ENCODE data around the gene MAL.

MAL gene

DNA sequence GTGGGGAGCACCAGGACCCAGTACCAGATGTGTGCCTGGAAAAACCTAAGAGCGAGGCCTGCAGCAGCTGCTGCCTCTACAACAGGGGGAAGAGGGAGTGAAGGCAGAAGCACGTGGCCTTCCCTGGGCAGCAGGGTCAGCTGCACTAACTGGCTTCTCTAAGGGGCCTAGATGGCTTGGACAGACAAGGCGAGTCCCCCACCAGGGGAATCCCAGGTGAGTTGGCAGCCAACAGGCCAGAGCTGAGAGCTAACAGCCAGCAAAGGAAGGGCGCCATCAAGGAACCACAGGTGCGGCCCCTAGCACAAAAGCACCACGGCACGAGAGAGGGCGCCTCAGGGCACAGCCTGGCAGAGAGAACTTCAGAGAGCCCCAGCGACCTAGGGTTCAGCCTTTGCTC is 19.8 kb upstream of the MAL start:
- H3K27me3 Mint-ChIP-seq (ENCODE audit: low read depth), result peaks cover 6% of the 10 kb centered on the region
- H3K36me3 Mint-ChIP-seq (ENCODE audit: low read depth), result no peaks in the 10 kb centered on the region
- no peak overlapping the region for H3K4me3 Mint-ChIP-seq
- H3K27ac Mint-ChIP-seq, result no peak overlapping the region
- peaks cover 2% of the 10 kb centered on the region for H3K4me1 Mint-ChIP-seq (ENCODE audit: low read depth)
- DNase-seq (ENCODE audit: low spot score), result no peak
- no peaks in the 10 kb centered on the region for H3K9me3 Mint-ChIP-seq

DNA sequence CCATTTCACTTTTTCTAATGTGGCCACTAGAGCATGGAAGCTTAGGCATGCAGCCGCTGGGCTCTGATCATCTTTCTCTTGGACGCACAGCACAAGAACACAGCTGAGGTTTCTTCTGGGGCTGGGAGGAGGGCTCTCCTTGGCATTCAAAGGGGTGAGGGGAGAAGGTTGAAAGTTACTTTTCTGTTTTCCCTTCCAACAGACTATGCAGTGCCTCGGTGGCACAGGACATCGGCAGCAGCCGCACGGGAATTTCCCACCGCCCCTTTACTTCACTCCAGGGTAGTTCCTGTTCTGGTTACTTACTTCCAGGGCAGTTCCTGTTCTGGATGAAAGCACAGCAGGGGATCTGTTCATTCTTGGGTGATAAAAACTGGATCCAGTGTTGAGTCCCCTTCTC is 18.9 kb upstream of the MAL start:
- H3K27ac Mint-ChIP-seq, result no peak overlapping the region
- peaks cover 2% of the 10 kb centered on the region for H3K4me1 Mint-ChIP-seq (ENCODE audit: low read depth)
- H3K27me3 Mint-ChIP-seq (ENCODE audit: low read depth), result peaks cover 6% of the 10 kb centered on the region
- H3K36me3 Mint-ChIP-seq (ENCODE audit: low read depth), result no peaks in the 10 kb centered on the region
- H3K4me3 Mint-ChIP-seq, result no peak overlapping the region
- no peaks in the 10 kb centered on the region for H3K9me3 Mint-ChIP-seq
- no peak for DNase-seq (ENCODE audit: low spot score)

DNA sequence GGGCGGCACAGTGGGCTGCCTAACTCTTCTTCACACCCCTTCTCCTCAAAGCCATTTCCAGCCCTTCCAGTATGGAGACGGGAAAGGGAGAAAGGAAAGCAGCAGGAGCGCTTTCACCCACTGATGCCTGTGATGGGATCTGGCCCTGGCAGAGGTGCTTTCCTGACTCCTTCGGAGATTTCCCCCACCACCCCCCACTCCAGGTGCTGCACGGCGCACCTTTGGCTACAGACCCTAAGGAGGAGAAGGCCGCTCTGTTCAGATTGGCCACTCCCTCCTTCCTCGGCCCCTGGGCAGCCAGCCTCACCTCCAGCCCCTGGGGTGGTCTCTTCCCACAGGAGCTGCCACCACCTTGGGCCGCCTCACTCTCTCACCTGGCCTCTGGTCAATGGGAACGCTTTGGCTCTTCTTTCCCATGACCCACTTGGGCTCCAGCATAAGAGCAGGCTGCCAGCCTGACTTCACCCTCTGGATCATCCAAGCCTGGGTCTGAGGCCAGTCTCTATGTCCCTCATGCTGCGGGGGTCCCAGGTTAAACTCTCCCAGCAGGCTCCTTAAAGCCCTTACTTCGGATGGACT is 18.4 kb upstream of the MAL start:
- H3K27ac Mint-ChIP-seq, result no peak overlapping the region
- H3K36me3 Mint-ChIP-seq (ENCODE audit: low read depth), result no peaks in the 10 kb centered on the region
- H3K4me1 Mint-ChIP-seq (ENCODE audit: low read depth), result peaks cover 2% of the 10 kb centered on the region
- no peak overlapping the region for H3K4me3 Mint-ChIP-seq
- peaks cover 6% of the 10 kb centered on the region for H3K27me3 Mint-ChIP-seq (ENCODE audit: low read depth)
- no peak for DNase-seq (ENCODE audit: low spot score)
- H3K9me3 Mint-ChIP-seq, result no peaks in the 10 kb centered on the region

GRCh38 chr2:95007822-95008221 is 17.7 kb upstream of the MAL start:
- Mint-ChIP-seq H3K4me3 (no peak overlapping the region), H3K36me3 (ENCODE audit: low read depth) (no peaks in the 10 kb centered on the region), H3K4me1 (ENCODE audit: low read depth) (peaks cover 2% of the 10 kb centered on the region), H3K9me3 (no peaks in the 10 kb centered on the region), H3K27me3 (ENCODE audit: low read depth) (peaks cover 3% of the 10 kb centered on the region), H3K27ac (no peak overlapping the region)
- no peak for DNase-seq (ENCODE audit: low spot score)

- Mint-ChIP-seq H3K36me3 (ENCODE audit: low read depth) (no peaks in the 10 kb centered on the region), H3K27ac (no peak overlapping the region), H3K27me3 (ENCODE audit: low read depth) (peaks cover 3% of the 10 kb centered on the region), H3K9me3 (no peaks in the 10 kb centered on the region), H3K4me1 (ENCODE audit: low read depth) (peaks cover 4% of the 10 kb centered on the region), H3K4me3 (no peak overlapping the region)
- no peak for DNase-seq (ENCODE audit: low spot score)
Observed at GRCh38 chr2:95008306-95008705, 17.2 kb upstream of the MAL start.

- Mint-ChIP-seq H3K4me3 (no peak overlapping the region), H3K27ac (no peak overlapping the region), H3K27me3 (ENCODE audit: low read depth) (peaks cover 3% of the 10 kb centered on the region), H3K9me3 (no peaks in the 10 kb centered on the region), H3K4me1 (ENCODE audit: low read depth) (peaks cover 4% of the 10 kb centered on the region), H3K36me3 (ENCODE audit: low read depth) (no peaks in the 10 kb centered on the region)
- DNase-seq (ENCODE audit: low spot score), result no peak
Observed at GRCh38 chr2:95008996-95009395, 16.5 kb upstream of the MAL start.

DNA sequence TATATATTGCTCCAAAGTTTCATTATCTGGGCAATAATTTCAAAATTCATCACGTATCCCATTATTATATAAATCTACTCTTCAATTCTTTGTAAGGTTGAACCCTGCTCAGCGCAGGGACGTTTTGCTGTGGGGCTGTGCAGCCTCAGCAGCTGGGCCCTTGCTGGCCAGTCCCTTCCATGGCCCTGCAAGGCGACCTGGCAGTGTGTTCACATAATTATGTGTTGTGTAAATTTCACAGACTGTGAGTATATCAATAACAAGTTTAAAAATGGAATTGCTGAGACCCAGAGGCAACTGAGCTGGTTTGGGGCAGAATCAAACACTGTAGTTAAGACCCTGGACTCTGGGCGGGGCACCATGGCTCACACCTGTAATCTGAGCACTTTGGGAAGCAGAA is 16.1 kb upstream of the MAL start:
- Mint-ChIP-seq H3K9me3 (no peaks in the 10 kb centered on the region), H3K27me3 (ENCODE audit: low read depth) (peaks cover 3% of the 10 kb centered on the region), H3K4me1 (ENCODE audit: low read depth) (peaks cover 4% of the 10 kb centered on the region), H3K27ac (no peak overlapping the region), H3K4me3 (no peak overlapping the region), H3K36me3 (ENCODE audit: low read depth) (no peaks in the 10 kb centered on the region)
- DNase-seq (ENCODE audit: low spot score), result no peak

- H3K27me3 Mint-ChIP-seq (ENCODE audit: low read depth), result peaks cover 3% of the 10 kb centered on the region
- H3K4me1 Mint-ChIP-seq (ENCODE audit: low read depth), result peaks cover 2% of the 10 kb centered on the region
- no peak for DNase-seq (ENCODE audit: low spot score)
- H3K9me3 Mint-ChIP-seq, result no peaks in the 10 kb centered on the region
- no peaks in the 10 kb centered on the region for H3K36me3 Mint-ChIP-seq (ENCODE audit: low read depth)
- no peak overlapping the region for H3K4me3 Mint-ChIP-seq
- no peak overlapping the region for H3K27ac Mint-ChIP-seq
Observed at GRCh38 chr2:95010126-95010525, 15.4 kb upstream of the MAL start.

DNA sequence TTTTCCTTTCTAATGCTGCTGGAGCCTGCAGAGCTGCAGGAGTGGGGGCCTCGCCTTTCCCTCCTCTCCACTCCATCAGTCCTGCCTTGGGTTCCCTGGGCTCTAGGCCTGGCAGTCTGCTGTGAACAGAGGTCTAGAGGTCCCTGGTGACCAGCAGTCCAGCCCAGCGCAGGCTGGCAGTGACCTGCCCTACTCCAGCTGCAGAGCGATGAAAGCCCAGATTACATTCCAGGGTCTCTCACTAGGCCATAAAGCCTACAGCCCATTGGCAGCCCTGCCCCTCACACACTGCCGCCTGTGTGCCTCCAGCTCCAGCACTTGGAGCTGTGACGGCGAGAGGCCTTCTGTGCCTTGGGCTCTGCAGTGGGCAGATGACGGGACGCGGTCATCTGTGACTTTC is 14.8 kb upstream of the MAL start:
- no peak overlapping the region for H3K4me3 Mint-ChIP-seq
- peaks cover 2% of the 10 kb centered on the region for H3K4me1 Mint-ChIP-seq (ENCODE audit: low read depth)
- no peak overlapping the region for H3K27ac Mint-ChIP-seq
- H3K36me3 Mint-ChIP-seq (ENCODE audit: low read depth), result no peaks in the 10 kb centered on the region
- DNase-seq (ENCODE audit: low spot score), result no peak
- no peaks in the 10 kb centered on the region for H3K9me3 Mint-ChIP-seq
- peaks cover 3% of the 10 kb centered on the region for H3K27me3 Mint-ChIP-seq (ENCODE audit: low read depth)

- Mint-ChIP-seq H3K27me3 (ENCODE audit: low read depth) (peaks cover 3% of the 10 kb centered on the region), H3K4me1 (ENCODE audit: low read depth) (peaks cover 2% of the 10 kb centered on the region), H3K9me3 (no peaks in the 10 kb centered on the region), H3K4me3 (no peak overlapping the region), H3K36me3 (ENCODE audit: low read depth) (no peaks in the 10 kb centered on the region), H3K27ac (no peak overlapping the region)
- no peak for DNase-seq (ENCODE audit: low spot score)
Observed at GRCh38 chr2:95012881-95013550, 12.5 kb upstream of the MAL start.

- no peaks in the 10 kb centered on the region for H3K36me3 Mint-ChIP-seq (ENCODE audit: low read depth)
- H3K4me3 Mint-ChIP-seq, result no peak overlapping the region
- no peaks in the 10 kb centered on the region for H3K27me3 Mint-ChIP-seq (ENCODE audit: low read depth)
- DNase-seq (ENCODE audit: low spot score), result no peak
- no peaks in the 10 kb centered on the region for H3K9me3 Mint-ChIP-seq
- peaks cover 2% of the 10 kb centered on the region for H3K4me1 Mint-ChIP-seq (ENCODE audit: low read depth)
- no peak overlapping the region for H3K27ac Mint-ChIP-seq
Observed at GRCh38 chr2:95013726-95014125, 11.8 kb upstream of the MAL start.

GRCh38 chr2:95014126-95014708 is 11.3 kb upstream of the MAL start:
- no peaks in the 10 kb centered on the region for H3K9me3 Mint-ChIP-seq
- H3K27ac Mint-ChIP-seq, result no peak overlapping the region

GRCh38 chr2:95015261-95015912 is 10.1 kb upstream of the MAL start:
- Mint-ChIP-seq H3K4me1 (ENCODE audit: low read depth) (peaks cover 2% of the 10 kb centered on the region), H3K9me3 (no peaks in the 10 kb centered on the region), H3K27me3 (ENCODE audit: low read depth) (no peaks in the 10 kb centered on the region), H3K27ac (no peak overlapping the region), H3K4me3 (no peak overlapping the region), H3K36me3 (ENCODE audit: low read depth) (no peaks in the 10 kb centered on the region)
- DNase-seq (ENCODE audit: low spot score), result peak; percentile 34

More at GRCh38 chr2:95014126-95014708, 11.3 kb upstream of the MAL start:
- Mint-ChIP-seq H3K27me3 (ENCODE audit: low read depth) (no peaks in the 10 kb centered on the region), H3K4me1 (ENCODE audit: low read depth) (peaks cover 2% of the 10 kb centered on the region), H3K36me3 (ENCODE audit: low read depth) (no peaks in the 10 kb centered on the region), H3K4me3 (no peak overlapping the region)
- DNase-seq (ENCODE audit: low spot score), result no peak

DNA sequence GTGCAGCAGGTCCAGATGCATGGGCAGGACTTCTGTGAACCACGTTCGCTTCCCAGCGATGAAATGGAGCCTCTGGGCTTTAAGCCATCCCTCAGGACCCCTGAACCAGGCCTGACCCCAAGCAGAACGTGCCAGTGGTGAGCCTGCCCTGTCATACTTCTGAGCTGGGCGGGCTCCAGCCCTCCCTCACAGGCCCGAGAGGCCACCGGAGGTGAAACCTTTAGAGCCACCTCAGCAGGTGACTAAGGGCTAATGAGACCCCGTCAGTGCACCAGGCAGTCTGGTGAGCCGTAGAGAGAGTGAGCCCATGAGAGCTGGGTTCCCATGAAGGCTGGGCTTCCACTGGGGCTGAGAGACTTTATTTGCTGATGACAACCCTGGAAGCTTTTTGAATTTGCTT is 8.9 kb upstream of the MAL start:
- H3K4me1 Mint-ChIP-seq (ENCODE audit: low read depth), result peaks cover 2% of the 10 kb centered on the region
- DNase-seq (ENCODE audit: low spot score), result no peak
- no peak overlapping the region for H3K4me3 Mint-ChIP-seq
- H3K9me3 Mint-ChIP-seq, result no peaks in the 10 kb centered on the region
- H3K27ac Mint-ChIP-seq, result no peak overlapping the region
- no peaks in the 10 kb centered on the region for H3K27me3 Mint-ChIP-seq (ENCODE audit: low read depth)
- no peaks in the 10 kb centered on the region for H3K36me3 Mint-ChIP-seq (ENCODE audit: low read depth)
